ENCODE measurements around the gene STX16. TPM values are rescaled to one million over a fixed set of nuclear protein-coding genes. Genes with fewer than 3 reads are reported as not detected.

The STX16 gene
- total RNA-seq, 4 donors from 2014 or later = 70.2 to 148 (median 85.9) TPM

- Histone ChIP-seq H3K4me1 (peaks cover 0 to 4% (median 0%) of the 10 kb centered on the region in 4 donors), H3K27ac (no peak overlapping the region), H3K27me3 (no peaks in the 10 kb centered on the region), H3K9me3 (peaks cover 0 to 6% (median 0%) of the 10 kb centered on the region in 4 donors), H3K4me3 (no peak overlapping the region), H3K36me3 (no peaks in the 10 kb centered on the region)
- DNase-seq (ENCODE audit: low spot score in 2 of 2) = no peak
- TF ChIP-seq EP300 (IDR thresholded peaks at IDR 0.05) = no peak
- TF ChIP-seq CTCF (IDR thresholded peaks at IDR 0.05) = no peak
- TF ChIP-seq POLR2A (IDR thresholded peaks at IDR 0.05) = no peak
- WGBS, 2 donors = 81% methylated on average over 19 of the region's 19 CpGs
Observed at GRCh38 chr20:58605292-58606065, 45.6 kb upstream of the STX16 start.

GRCh38 chr20:58606184-58606583 lies 44.9 kb upstream of the STX16 start:
- H3K4me1 ChIP-seq = peaks cover 0 to 4% (median 0%) of the 10 kb centered on the region in 4 donors
- TF ChIP-seq CTCF (IDR thresholded peaks at IDR 0.05) (no peak), POLR2A (IDR thresholded peaks at IDR 0.05) (no peak), EP300 (IDR thresholded peaks at IDR 0.05) (no peak)
- 93% methylated on average over 9 of the region's 9 CpGs for WGBS, 2 donors

GRCh38 chr20:58608096-58608840 lies 42.8 kb upstream of the STX16 start:
- Histone ChIP-seq H3K27ac (no peak overlapping the region), H3K27me3 (no peaks in the 10 kb centered on the region), H3K9me3 (peaks cover 0 to under 1% (median 0%) of the 10 kb centered on the region in 4 donors), H3K4me3 (no peak overlapping the region), H3K4me1 (peaks cover 0 to 19% (median 0%) of the 10 kb centered on the region in 4 donors), H3K36me3 (no peaks in the 10 kb centered on the region)
- no peak for DNase-seq (ENCODE audit: low spot score in 2 of 2)
- TF ChIP-seq POLR2A (IDR thresholded peaks at IDR 0.05) = no peak
- TF ChIP-seq CTCF (IDR thresholded peaks at IDR 0.05) = no peak
- TF ChIP-seq EP300 (IDR thresholded peaks at IDR 0.05) = no peak
- WGBS, 2 donors = 71 to 77% methylated on average over 14 to 16 of the region's 17 CpGs

More at GRCh38 chr20:58606184-58606583, 44.9 kb upstream of the STX16 start:
- no peaks in the 10 kb centered on the region for H3K36me3 ChIP-seq
- peaks cover 0 to 6% (median 0%) of the 10 kb centered on the region in 4 donors for H3K9me3 ChIP-seq
- no peak overlapping the region for H3K27ac ChIP-seq
- no peak for DNase-seq (ENCODE audit: low spot score in 2 of 2)
- no peak overlapping the region for H3K4me3 ChIP-seq
- H3K27me3 ChIP-seq = no peaks in the 10 kb centered on the region

GRCh38 chr20:58609026-58609425 lies 42.1 kb upstream of the STX16 start:
- Histone ChIP-seq H3K36me3 (no peaks in the 10 kb centered on the region), H3K4me1 (peaks cover 0 to 19% (median 0%) of the 10 kb centered on the region in 4 donors), H3K4me3 (no peak overlapping the region), H3K27ac (no peak overlapping the region), H3K27me3 (no peaks in the 10 kb centered on the region), H3K9me3 (no peaks in the 10 kb centered on the region)
- 96 to 98% methylated on average over 3 to 12 of the region's 12 CpGs for WGBS, 2 donors
- TF ChIP-seq POLR2A (IDR thresholded peaks at IDR 0.05) (no peak), CTCF (IDR thresholded peaks at IDR 0.05) (no peak), EP300 (IDR thresholded peaks at IDR 0.05) (no peak)
- no peak for DNase-seq (ENCODE audit: low spot score in 2 of 2)

All from tibial nerve (tissue), 4 donors.